Measurements from ENCODE around the gene MS4A4E. TPM values are rescaled to one million over a fixed set of nuclear protein-coding genes. Genes with fewer than 3 reads are reported as not detected.
"Not testable (repeated sequence)": the region's sequence is repeated elsewhere in the genome, so short reads cannot be mapped to it uniquely, and the experiment has no call there.

MS4A4E gene
- total RNA-seq, 4 donors from 2014 or later, result 4.8 to 15.9 (median 13.2) TPM

GRCh38 chr11:60195923-60196368, 47.0 kb downstream of the MS4A4E start:
- Histone ChIP-seq H3K27me3 (no peaks in the 10 kb centered on the region), H3K27ac (peak overlapping the region in 1 of 4 donors; percentile 1), H3K9me3 (no peaks in the 10 kb centered on the region), H3K4me1 (no peaks in the 10 kb centered on the region), H3K36me3 (no peaks in the 10 kb centered on the region), H3K4me3 (no peak overlapping the region)
- 65 to 67% methylated on average over 4 of the region's 4 CpGs for WGBS, 2 donors
- TF ChIP-seq CTCF (IDR thresholded peaks at IDR 0.05) (no peak), EP300 (IDR thresholded peaks at IDR 0.05) (peak; percentile 29 to 59)
- DNase-seq (ENCODE audit: low spot score in 2 of 2), result no peak

- no peaks in the 10 kb centered on the region for H3K4me1 ChIP-seq
- no peaks in the 10 kb centered on the region for H3K9me3 ChIP-seq
- no peak for TF ChIP-seq EP300 (IDR thresholded peaks at IDR 0.05)
- no peak for TF ChIP-seq POLR2A (IDR thresholded peaks at IDR 0.05)
- TF ChIP-seq CTCF (IDR thresholded peaks at IDR 0.05), result no peak
- no peaks in the 10 kb centered on the region for H3K27me3 ChIP-seq
- H3K36me3 ChIP-seq, result no peaks in the 10 kb centered on the region
- 49 to 58% methylated on average over 3 of the region's 3 CpGs for WGBS, 2 donors
- no peak overlapping the region for H3K27ac ChIP-seq
- H3K4me3 ChIP-seq, result no peak overlapping the region
- DNase-seq (ENCODE audit: low spot score in 2 of 2), result no peak
Measured at GRCh38 chr11:60194511-60194910, 48.4 kb downstream of the MS4A4E start.

- Histone ChIP-seq H3K4me3 (no peak overlapping the region), H3K4me1 (no peaks in the 10 kb centered on the region), H3K27ac (no peak overlapping the region), H3K9me3 (no peaks in the 10 kb centered on the region), H3K36me3 (no peaks in the 10 kb centered on the region), H3K27me3 (no peaks in the 10 kb centered on the region)
- WGBS, 2 donors, result 4 to 7% methylated on average over 1 of the region's 1 CpG
- TF ChIP-seq POLR2A (IDR thresholded peaks at IDR 0.05) (no peak), EP300 (IDR thresholded peaks at IDR 0.05) (no peak), CTCF (IDR thresholded peaks at IDR 0.05) (peak; percentile 46 to 69 (median 51))
- DNase-seq (ENCODE audit: low spot score in 2 of 2), result peak; percentile 21 to 77
Measured at GRCh38 chr11:60193687-60194433, 49.1 kb downstream of the MS4A4E start.

GRCh38 chr11:60192564-60192963, 50.4 kb downstream of the MS4A4E start:
- not testable (repeated sequence) for H3K36me3 ChIP-seq; H3K4me3 ChIP-seq; H3K27me3 ChIP-seq; H3K27ac ChIP-seq; DNase-seq (ENCODE audit: low spot score in 2 of 2); H3K4me1 ChIP-seq; H3K9me3 ChIP-seq
- WGBS, 2 donors, result 85 to 91% methylated on average over 4 of the region's 4 CpGs

- H3K27me3 ChIP-seq; DNase-seq (ENCODE audit: low spot score in 2 of 2); H3K36me3 ChIP-seq; H3K9me3 ChIP-seq; H3K4me1 ChIP-seq; H3K4me3 ChIP-seq; H3K27ac ChIP-seq: not testable (repeated sequence)
- 33 to 34% methylated on average over 3 of the region's 3 CpGs for WGBS, 2 donors
Measured at GRCh38 chr11:60188481-60188880, 54.5 kb downstream of the MS4A4E start.

- H3K9me3 ChIP-seq; DNase-seq (ENCODE audit: low spot score in 2 of 2); H3K4me3 ChIP-seq; H3K27me3 ChIP-seq; H3K36me3 ChIP-seq; H3K4me1 ChIP-seq: not testable (repeated sequence)
- H3K27ac ChIP-seq, result peak overlapping the region in 2 of 4 donors; percentile 20 to 55
- WGBS, 2 donors, result 91 to 100% methylated on average over 2 of the region's 2 CpGs
Measured at GRCh38 chr11:60186128-60186527, 56.8 kb downstream of the MS4A4E start.

GRCh38 chr11:60185512-60185827, 57.5 kb downstream of the MS4A4E start:
- H3K4me1 ChIP-seq; DNase-seq (ENCODE audit: low spot score in 2 of 2); H3K9me3 ChIP-seq; H3K4me3 ChIP-seq; H3K27me3 ChIP-seq; H3K36me3 ChIP-seq: not testable (repeated sequence)
- H3K27ac ChIP-seq, result peak overlapping the region in 2 of 4 donors; percentile 20 to 55
- WGBS, 2 donors, result 31 to 55% methylated on average over 2 of the region's 2 CpGs
